Skeletal muscle satellite cell (primary cell): ENCODE measurements around the gene KDF1.

Experiments
- H3K27me3 ChIP-seq: 2 replicates; pipeline ENCODE4 v1.7.0; 2013; ENCODE audit warnings: low read length; ENCODE audit not compliant: control insufficient read depth, insufficient read depth
- H3K36me3 ChIP-seq: 2 replicates; pipeline ENCODE4 v1.7.0; 2013; ENCODE audit warnings: mild to moderate bottlenecking, control low read depth, low read length; ENCODE audit not compliant: insufficient read depth
- H3K4me1 ChIP-seq: 2 replicates; pipeline ENCODE4 v1.7.0; 2013; ENCODE audit warnings: low read length; ENCODE audit not compliant: control insufficient read depth, insufficient read depth
- H3K4me2 ChIP-seq: 2 replicates; pipeline ENCODE4 v1.7.0; 2013; ENCODE audit warnings: mild to moderate bottlenecking, low read length
- H3K4me3 ChIP-seq: 2 replicates; pipeline ENCODE4 v1.7.0; 2013; ENCODE audit warnings: low read length
- H3K9ac ChIP-seq: 2 replicates; pipeline ENCODE4 v1.7.0; 2013; ENCODE audit warnings: mild to moderate bottlenecking, low read depth, low read length, moderate library complexity
- H3K9me3 ChIP-seq: replicated peaks from 2 replicates; pipeline ENCODE4 v1.7.0; 2013; ENCODE audit warnings: mild to moderate bottlenecking, control low read depth, low read length

KDF1 gene

DNA sequence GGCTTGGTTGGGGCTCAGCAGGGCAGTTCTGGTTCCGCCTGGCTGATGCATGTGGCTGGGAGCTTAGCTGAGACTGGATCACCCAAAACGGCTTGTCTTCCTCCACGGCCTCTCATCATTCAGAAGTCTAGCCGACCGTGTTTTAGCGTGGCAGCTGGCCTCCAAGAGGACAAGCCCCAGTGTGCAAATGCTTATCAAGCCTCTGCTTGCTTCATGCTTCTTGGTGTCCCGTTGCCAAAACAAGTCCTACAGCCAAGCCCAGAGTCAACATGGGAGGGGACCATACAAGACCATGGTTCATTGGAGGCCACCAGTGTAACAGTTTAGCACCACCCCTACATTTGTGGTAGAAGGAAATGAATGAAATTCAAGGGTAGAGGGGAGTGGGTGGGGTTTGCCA is 10.5 kb upstream of the KDF1 start:
- H3K36me3 ChIP-seq: no peaks in the 10 kb centered on the region
- H3K4me2 ChIP-seq: no peak overlapping the region
- H3K27me3 ChIP-seq: peaks cover 17% of the 10 kb centered on the region
- H3K9ac ChIP-seq: no peak overlapping the region
- no peaks in the 10 kb centered on the region for H3K9me3 ChIP-seq
- peaks cover 5% of the 10 kb centered on the region for H3K4me1 ChIP-seq
- H3K4me3 ChIP-seq: no peak overlapping the region

GRCh38 chr1:26965628-26966027 is 5.4 kb upstream of the KDF1 start:
- Histone ChIP-seq H3K4me3 (no peak overlapping the region), H3K27me3 (peaks cover 9% of the 10 kb centered on the region), H3K9me3 (no peaks in the 10 kb centered on the region), H3K36me3 (no peaks in the 10 kb centered on the region), H3K4me2 (no peak overlapping the region), H3K4me1 (peaks cover 17% of the 10 kb centered on the region), H3K9ac (no peak overlapping the region)

DNA sequence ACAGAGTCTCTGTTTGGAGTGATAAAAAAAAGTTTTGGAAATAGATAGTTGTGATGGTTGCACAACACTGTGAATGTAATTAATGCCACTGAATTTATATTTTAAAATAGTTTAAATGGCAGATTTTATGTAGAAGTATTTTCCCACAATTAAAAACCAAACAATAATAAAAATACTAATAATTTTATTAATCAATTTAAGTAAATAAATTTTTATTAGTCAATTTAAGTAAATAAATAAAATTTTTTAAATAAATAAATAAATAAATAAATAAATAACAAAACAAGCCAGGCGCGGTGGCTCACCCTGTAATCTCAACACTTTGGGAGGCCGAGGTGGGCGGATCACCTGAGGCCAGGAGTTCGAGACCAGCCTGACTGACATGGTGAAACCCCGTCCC is 4.9 kb upstream of the KDF1 start:
- Histone ChIP-seq H3K36me3 (no peaks in the 10 kb centered on the region), H3K4me3 (no peak overlapping the region), H3K9ac (no peak overlapping the region), H3K9me3 (no peaks in the 10 kb centered on the region), H3K27me3 (peaks cover 9% of the 10 kb centered on the region), H3K4me2 (no peak overlapping the region), H3K4me1 (peaks cover 21% of the 10 kb centered on the region)

DNA sequence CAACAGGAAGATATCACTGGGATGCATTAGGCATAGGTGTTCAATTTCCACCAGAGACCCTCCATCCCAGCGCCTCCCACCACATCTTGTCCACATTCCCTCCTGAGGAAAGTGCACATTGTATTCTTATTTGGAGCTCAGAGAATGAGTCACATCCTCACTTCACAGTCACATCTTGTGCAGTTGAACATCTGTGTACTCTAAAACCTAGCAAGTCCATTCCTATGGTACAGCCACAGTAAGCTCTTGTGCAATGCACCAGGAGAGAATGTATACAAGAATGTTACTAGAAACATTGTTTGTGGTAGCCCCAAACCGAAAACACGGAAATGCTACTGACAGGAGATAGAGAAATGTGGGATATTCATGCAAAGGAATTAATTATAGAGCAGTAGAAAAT is 1.6 kb upstream of the KDF1 start:
- H3K4me3 ChIP-seq: no peak overlapping the region
- no peaks in the 10 kb centered on the region for H3K9me3 ChIP-seq
- no peak overlapping the region for H3K9ac ChIP-seq
- H3K4me2 ChIP-seq: peak overlapping the region; percentile 32
- H3K4me1 ChIP-seq: peaks cover 29% of the 10 kb centered on the region
- H3K27me3 ChIP-seq: peaks cover 16% of the 10 kb centered on the region
- no peaks in the 10 kb centered on the region for H3K36me3 ChIP-seq

GRCh38 chr1:26960625-26960966 is 328 bp upstream of the KDF1 start:
- Histone ChIP-seq H3K36me3 (no peaks in the 10 kb centered on the region), H3K27me3 (peaks cover 16% of the 10 kb centered on the region), H3K4me1 (peaks cover 29% of the 10 kb centered on the region), H3K9me3 (peaks cover 4% of the 10 kb centered on the region), H3K4me3 (no peak overlapping the region), H3K9ac (no peak overlapping the region), H3K4me2 (peak overlapping the region; percentile 85)

- Histone ChIP-seq H3K9ac (no peak overlapping the region), H3K9me3 (peaks cover 4% of the 10 kb centered on the region), H3K4me2 (peak overlapping the region; percentile 85), H3K4me3 (no peak overlapping the region), H3K36me3 (no peaks in the 10 kb centered on the region), H3K4me1 (peaks cover 29% of the 10 kb centered on the region), H3K27me3 (peaks cover 16% of the 10 kb centered on the region)
These were observed 998 bp downstream of the KDF1 start for GRCh38 chr1:26959270-26959669.

DNA sequence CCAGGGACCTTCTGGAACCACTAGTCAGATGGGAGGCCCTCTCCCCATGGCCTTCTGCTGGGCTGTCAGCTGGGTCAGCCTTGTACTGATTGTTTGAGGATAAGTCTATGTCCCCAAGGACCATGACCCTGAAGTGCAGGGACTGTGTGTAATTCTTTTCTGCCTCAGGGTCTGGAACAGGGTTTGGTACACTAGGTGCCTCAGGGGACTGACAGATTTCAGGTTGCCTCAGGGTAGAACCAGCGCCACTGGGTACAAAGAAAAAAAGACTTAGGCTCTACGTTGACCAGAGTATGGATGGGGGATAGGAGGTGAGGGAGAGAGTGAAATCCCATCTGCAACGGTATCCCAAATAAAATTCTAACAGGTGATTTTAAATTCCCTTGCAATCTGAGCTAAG is 3.0 kb downstream of the KDF1 start:
- H3K4me1 ChIP-seq: peaks cover 27% of the 10 kb centered on the region
- no peak overlapping the region for H3K4me3 ChIP-seq
- no peak overlapping the region for H3K9ac ChIP-seq
- H3K36me3 ChIP-seq: no peaks in the 10 kb centered on the region
- H3K27me3 ChIP-seq: peaks cover 16% of the 10 kb centered on the region
- peaks cover 4% of the 10 kb centered on the region for H3K9me3 ChIP-seq
- H3K4me2 ChIP-seq: no peak overlapping the region

- Histone ChIP-seq H3K4me1 (peaks cover 17% of the 10 kb centered on the region), H3K27me3 (peaks cover 16% of the 10 kb centered on the region), H3K4me3 (no peak overlapping the region), H3K9ac (no peak overlapping the region), H3K36me3 (no peaks in the 10 kb centered on the region), H3K9me3 (peaks cover 4% of the 10 kb centered on the region), H3K4me2 (no peak overlapping the region)
These were observed 3.9 kb downstream of the KDF1 start for GRCh38 chr1:26956321-26956720.

- Histone ChIP-seq H3K27me3 (no peaks in the 10 kb centered on the region), H3K4me2 (no peak overlapping the region), H3K9ac (no peak overlapping the region), H3K4me1 (peaks cover 5% of the 10 kb centered on the region), H3K9me3 (peaks cover 4% of the 10 kb centered on the region), H3K4me3 (no peak overlapping the region), H3K36me3 (no peaks in the 10 kb centered on the region)
These were observed 6.9 kb downstream of the KDF1 start for GRCh38 chr1:26953374-26953773.

DNA sequence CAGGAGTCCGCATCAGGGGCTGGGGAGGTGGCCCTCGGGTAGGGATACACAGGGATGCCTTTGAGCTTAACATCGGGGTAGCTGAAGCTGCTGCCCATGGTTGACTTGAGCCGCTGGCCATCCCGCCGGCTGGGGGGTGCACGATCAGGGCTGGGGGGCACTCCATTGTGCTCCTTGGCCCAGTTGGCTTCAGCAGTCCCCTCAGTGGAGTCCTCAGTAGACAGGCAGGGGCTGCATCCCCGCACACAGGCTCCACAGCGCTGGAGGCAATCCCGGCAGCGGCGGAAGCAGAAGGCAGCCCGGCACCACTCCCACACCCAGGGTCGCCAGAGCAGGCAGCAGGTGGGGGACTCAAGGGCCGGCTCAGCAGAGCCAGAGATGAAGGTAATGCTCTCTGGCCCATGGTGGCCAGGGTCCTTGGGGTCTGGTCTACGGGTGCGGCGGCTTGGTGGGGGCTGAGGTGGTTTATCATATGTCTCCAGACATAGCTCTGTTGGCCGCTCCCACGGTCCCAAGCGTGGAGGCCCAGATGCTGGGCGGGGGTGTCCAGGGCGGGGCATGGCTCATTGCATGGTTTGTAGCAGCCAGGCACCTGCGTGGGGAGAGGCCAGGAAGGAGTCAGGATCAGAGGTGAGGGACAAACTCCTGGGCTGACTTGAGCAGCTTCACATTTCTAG is 8.3 kb downstream of the KDF1 start:
- Histone ChIP-seq H3K9me3 (peaks cover 4% of the 10 kb centered on the region), H3K4me2 (no peak overlapping the region), H3K4me1 (peaks cover 5% of the 10 kb centered on the region), H3K27me3 (no peaks in the 10 kb centered on the region), H3K4me3 (no peak overlapping the region), H3K36me3 (peaks cover 3% of the 10 kb centered on the region), H3K9ac (no peak overlapping the region)

GRCh38 chr1:26951216-26951615 is 9.1 kb downstream of the KDF1 start:
- Histone ChIP-seq H3K4me1 (peaks cover 5% of the 10 kb centered on the region), H3K4me2 (no peak overlapping the region), H3K9ac (no peak overlapping the region), H3K4me3 (no peak overlapping the region), H3K9me3 (peaks cover 2% of the 10 kb centered on the region), H3K27me3 (no peaks in the 10 kb centered on the region), H3K36me3 (peaks cover 8% of the 10 kb centered on the region)

- H3K9ac ChIP-seq: no peak overlapping the region
- peaks cover 14% of the 10 kb centered on the region for H3K36me3 ChIP-seq
- no peak overlapping the region for H3K4me3 ChIP-seq
- no peaks in the 10 kb centered on the region for H3K27me3 ChIP-seq
- H3K4me1 ChIP-seq: peaks cover 5% of the 10 kb centered on the region
- no peaks in the 10 kb centered on the region for H3K9me3 ChIP-seq
- H3K4me2 ChIP-seq: no peak overlapping the region
These were observed 9.7 kb downstream of the KDF1 start for GRCh38 chr1:26950602-26951001.
